Stimulated activated CD4-positive, alpha-beta T cell treated with anti-CD3 and anti-CD28 coated beads, TNF-alpha, amount 100 ng/mL, for 24 hours (primary cell): ENCODE results near the gene WDR89.
"Not testable (repeated sequence)": the region's sequence is repeated elsewhere in the genome, so short reads cannot be mapped to it uniquely, and the experiment has no call there.

Experiments used
- DNase-seq, 3 experiments: peaks; one replicate each; pipeline ENCODE4 v3.0.0-alpha.2; 2020; ENCODE audit warnings: low read depth in 3 of 3

The WDR89 gene

GRCh38 chr14:63596998-63597658 lies 44.5 kb downstream of the WDR89 start:
- no peak for DNase-seq

DNA sequence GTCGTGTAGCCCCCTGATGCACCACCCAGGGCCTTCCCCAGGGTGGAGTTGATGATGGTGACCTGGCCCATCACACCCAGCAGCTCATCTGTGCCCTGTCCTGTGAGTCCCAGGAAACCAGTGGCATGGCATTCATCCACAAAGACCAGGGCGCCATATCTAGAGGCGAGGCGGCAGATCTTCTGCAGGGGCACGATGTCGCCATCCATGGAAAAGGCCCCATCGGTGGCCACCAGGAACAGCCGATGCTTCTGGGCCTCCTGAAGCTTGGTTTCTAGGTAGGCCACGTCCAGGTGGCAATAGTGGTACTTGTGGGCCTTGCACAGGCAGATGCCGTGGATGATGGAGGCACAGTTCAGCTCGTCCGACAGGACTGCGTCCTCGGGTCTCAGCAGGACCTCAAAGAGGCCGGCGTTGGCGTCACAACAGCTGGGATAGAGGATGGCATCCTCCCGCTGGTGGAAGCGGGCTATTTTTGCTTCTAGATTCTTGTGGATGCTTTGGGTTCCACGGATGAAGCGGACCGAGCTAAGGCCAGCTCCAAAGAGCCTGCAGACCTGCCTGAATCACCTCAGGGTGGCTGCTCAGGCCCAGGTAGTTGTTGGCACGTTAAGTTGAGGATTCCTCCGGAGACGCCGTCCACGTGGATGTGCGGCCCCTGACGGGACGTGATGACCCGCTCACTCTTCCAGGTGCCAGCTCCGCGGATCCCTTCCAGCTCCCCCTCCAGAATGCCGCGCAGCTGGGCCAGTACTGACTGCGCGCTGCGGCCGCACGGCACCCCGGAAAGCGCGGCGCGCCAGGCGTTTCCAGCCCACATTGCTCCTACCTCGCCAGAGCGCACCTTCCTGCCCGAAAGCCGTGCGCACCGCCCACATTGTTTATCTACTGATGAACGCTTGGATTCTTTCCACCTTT lies 47.0 kb downstream of the WDR89 start:
- DNase-seq, result no peak

DNA sequence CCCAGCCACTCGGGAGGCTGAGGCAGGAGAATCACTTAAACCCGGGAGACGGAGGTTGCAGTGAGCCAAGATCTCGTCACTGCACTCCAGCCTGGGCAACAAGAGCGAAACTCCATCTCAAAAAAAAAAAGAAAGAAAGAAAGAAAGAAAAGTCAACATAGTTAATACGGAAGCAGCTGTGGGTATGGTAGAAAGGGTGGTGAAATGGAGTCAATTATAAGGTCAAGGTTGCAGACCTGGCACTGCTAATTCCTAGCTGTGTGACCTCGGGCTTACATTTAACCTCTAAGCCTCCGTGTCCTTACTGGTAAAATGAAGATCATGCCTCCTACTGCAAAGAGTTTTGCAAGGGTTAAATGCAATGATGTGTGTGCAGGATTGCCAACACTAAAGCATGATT lies 58.6 kb downstream of the WDR89 start:
- not testable (repeated sequence) for DNase-seq

GRCh38 chr14:63581491-63581890 lies 60.2 kb downstream of the WDR89 start:
- no peak for DNase-seq

- no peak for DNase-seq
Measured at GRCh38 chr14:63578300-63578699, 63.4 kb downstream of the WDR89 start.

DNA sequence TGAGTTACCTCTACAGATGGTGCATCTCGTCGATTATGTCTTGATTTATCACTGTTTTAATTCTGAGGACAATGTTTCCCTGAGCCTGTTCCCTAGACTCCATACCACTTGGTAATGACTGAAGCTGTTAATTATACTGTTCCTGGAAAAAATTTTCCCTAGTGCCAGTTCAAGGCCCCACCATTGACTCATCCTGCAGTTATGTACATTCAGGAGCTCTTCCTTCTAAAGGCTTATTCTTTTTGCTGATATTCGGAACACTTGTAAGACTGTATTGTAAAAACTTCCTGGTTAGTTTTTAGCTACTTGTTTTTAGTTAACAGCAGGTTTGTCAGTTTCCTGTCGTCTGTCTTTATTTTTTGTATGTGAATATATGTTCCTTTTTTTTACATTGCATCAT lies 68.1 kb downstream of the WDR89 start:
- DNase-seq, result no peak

- DNase-seq, result no peak
Measured at GRCh38 chr14:63565448-63565847, 76.2 kb downstream of the WDR89 start.

DNA sequence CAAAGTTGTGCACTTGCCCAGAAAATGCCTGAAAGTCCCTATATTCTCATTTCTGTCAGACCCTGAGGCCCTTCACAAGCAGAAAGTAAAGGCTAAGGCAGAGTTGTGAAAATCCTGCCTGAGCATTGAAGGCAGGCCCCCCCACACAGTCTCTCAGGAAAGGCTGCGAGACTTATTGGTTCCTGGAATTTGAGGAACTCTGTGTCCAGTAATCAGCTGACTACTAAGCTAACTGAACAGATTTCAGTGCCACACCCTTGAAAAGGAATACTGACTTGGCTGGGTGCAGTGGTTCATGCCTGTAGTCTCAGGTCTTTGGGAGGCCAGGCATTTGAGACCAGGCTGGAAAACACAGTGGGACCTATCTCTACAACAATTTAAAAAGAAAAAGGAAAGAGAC lies 77.4 kb downstream of the WDR89 start:
- no peak for DNase-seq

DNA sequence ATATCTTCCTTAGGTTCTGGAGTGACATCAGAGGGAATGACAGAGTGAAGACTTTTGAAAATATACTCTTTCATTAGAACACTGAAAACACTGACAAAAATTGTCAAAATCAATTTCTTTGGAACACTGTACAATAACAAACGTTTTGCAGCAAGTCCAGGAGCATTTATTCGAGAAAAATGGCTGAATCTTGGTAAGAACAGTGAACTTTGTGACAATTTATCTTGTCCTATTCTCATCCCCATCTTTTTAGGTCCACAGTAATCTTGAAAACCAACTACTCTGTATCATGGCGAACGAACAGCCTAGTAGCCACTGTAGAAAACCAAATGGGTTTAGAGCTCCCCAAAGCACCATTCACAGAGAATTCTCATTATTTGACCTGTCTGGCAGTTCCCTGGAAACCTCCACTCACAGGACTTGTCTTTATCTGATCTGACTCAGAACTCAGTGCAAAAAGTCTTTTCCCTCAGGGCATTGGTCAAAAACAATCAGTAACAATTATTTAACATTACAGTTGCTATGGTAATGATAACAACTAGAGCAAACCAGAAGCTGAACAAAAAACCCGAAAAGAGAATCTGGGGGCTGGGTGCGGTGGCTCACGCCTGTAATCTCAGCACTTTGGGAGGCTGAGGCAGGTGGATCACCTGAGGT lies 78.2 kb downstream of the WDR89 start:
- no peak for DNase-seq

- no peak for DNase-seq
Measured at GRCh38 chr14:63562405-63562804, 79.3 kb downstream of the WDR89 start.

DNA sequence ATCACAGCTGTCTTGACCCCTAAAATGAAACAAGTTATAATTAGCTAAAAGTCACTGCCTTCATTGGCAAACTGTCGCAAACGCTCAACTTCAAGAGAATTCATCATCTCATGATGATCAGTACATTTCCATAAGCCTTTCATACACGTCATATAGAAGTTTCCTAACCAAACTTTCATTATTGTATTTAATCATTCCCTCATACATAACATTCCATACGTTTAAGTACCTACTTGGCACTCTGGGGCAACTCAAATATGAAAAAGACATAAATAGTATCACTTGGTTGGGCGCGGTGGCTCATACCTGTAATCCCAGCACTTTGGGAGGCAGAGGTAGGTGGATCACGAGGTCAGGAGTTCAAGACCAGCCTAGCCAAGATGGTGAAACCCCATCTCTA lies 86.1 kb downstream of the WDR89 start:
- DNase-seq, result peak in 1 of 3 experiments; percentile 8

- DNase-seq, result no peak
Measured at GRCh38 chr14:63551332-63551731, 90.3 kb downstream of the WDR89 start.

DNA sequence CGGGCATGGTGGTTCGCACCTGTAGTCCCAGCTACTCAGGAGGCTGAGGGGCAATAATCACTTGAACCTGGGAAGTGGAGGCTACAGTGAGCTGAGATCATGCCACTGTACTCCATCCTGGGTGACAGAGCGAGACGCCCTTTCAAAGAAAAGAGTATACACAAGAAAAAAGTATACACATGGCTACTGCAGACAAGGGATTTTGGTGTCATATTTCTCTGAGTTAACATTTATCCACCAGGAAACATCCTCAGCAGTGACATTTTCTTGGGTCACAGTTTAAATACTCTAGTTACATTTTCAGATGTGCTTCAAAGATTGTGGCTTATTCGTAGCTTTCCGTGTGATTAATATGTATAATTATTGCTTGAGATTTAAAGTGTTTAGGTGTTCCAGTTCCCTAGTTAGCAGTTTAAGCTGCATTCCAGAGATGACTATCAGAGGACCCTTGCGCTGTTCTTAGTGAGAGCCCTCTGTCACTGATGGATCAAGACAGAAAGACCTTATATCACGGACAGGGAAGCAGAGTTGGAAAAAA lies 93.8 kb downstream of the WDR89 start:
- DNase-seq, result no peak
